Germinal center (tissue), 1 donor: Measurements from ENCODE around the gene DENND6A.

Source experiments
- DNase-seq: peaks from one replicate; pipeline ENCODE4 v3.0.0; 2012; ENCODE audit warnings: mixed read lengths, low spot score

Gene DENND6A

DNA sequence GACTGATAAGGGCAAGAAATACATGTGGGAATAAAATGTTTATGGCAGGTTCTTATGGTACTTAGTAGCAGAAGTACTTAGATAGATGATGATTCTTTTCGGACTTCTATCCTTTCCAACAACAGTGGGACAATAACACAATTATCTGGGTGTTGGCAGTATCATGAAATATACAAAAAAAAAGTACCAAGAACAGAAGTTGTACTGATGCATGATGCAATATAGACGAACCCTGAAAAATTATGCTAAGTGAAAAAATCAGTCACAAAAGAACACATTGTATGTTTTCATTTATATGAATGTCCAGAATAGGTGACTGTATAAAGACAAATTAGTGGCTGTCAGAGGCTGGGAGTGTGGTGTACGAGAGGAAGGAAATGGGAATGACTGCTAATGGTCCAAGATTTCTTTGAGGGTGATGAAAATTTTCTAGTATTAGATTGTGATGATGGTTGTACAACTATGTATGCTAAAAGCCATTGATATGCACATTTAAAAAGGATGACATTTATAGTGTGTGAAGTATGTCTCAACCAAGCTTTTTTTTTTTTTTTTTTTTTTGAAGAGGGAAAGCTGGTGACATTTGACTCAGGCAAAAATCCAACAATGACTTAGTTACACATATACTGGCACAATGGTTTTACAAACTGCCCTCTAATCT, 116.8 kb downstream of the DENND6A start:
- no peak for DNase-seq
